Uterus (tissue), 4 donors: ENCODE results near the gene CCSER2. TPM values are rescaled to one million over a fixed set of nuclear protein-coding genes. Genes with fewer than 3 reads are reported as not detected.

ENCODE experiments used
- DNase-seq, 2 donors: peaks; one replicate each; pipeline ENCODE4 v3.0.0-alpha.2; 2019 to 2020
- H3K27ac ChIP-seq, 2 donors: fragments of 200-600 bp; sonication (generic); 1 replicate in 1 of 2; 2 replicates in 1 of 2; pipeline ENCODE4 v1.5.1; 2016 to 2018
- H3K27me3 ChIP-seq, 2 donors: fragments of 200-600 bp; sonication (generic); one replicate each; pipeline ENCODE4 v1.5.1; 2018 to 2019; ENCODE audit warnings: control low read depth in 1 of 2
- H3K36me3 ChIP-seq, 2 donors: fragments of 200-600 bp; sonication (generic); one replicate each; pipeline ENCODE4 v1.5.1; 2019; ENCODE audit warnings: control low read depth in 1 of 2
- H3K4me1 ChIP-seq, 2 donors: fragments of 200-600 bp; sonication (generic); one replicate each; pipeline ENCODE4 v1.5.1; 2018 to 2019; ENCODE audit warnings: control low read depth in 1 of 2
- H3K4me3 ChIP-seq, 2 donors: fragments of 200-600 bp; sonication (generic); 1 replicate in 1 of 2; 2 replicates in 1 of 2; pipeline ENCODE4 v1.5.1; 2018 to 2019; ENCODE audit warnings: mild to moderate bottlenecking in 1 of 2
- H3K9me3 ChIP-seq, 2 donors: fragments of 200-600 bp; sonication (generic); one replicate each; pipeline ENCODE4 v1.5.1; 2019; ENCODE audit warnings: control low read depth in 1 of 2
- CTCF ChIP-seq, 4 experiments: fragments of 200-600 bp in 2 of 4; fragments of 450-650 bp in 2 of 4; sonication (generic) in 2 of 4; IDR thresholded peaks; one replicate each; pipeline ENCODE4 v1.5.1; 2016 to 2019; ENCODE audit warnings: antibody characterized with exemption in 4 of 4, mild to moderate bottlenecking in 2 of 4, moderate library complexity in 1 of 4
- POLR2A ChIP-seq, 2 donors: fragments of 450-650 bp; IDR thresholded peaks; one replicate each; pipeline ENCODE4 v1.6.1; 2016; ENCODE audit warnings: antibody characterized with exemption in 2 of 2, mild to moderate bottlenecking in 1 of 2, moderate library complexity in 1 of 2
- intact Hi-C: fragments of 100-400 bp; cut with DNase I; formaldehyde crosslinking; loops from one replicate; pipeline ENCODE4 v1.15.1; 2023; ENCODE audit warnings: low total_unique reads
- total RNA-seq, 4 donors: library from RNA; depleted of rRNA in 3 of 4; stranded (reverse); fragments of >200 nt in 3 of 4; gene quantifications; one replicate each; pipeline versions ENCODE4 v1.1.0 to v1.2.4, GENCODE V29; 2014 to 2023
- donor health status: DM: yes; HTN: yes; CAD: no.

The CCSER2 gene
- total RNA-seq, 4 donors from 2014 or later = 40.5 to 112 (median 54.0) TPM

- H3K4me1 ChIP-seq = no peaks in the 10 kb centered on the region
- no peaks in the 10 kb centered on the region for H3K36me3 ChIP-seq
- H3K27me3 ChIP-seq = no peaks in the 10 kb centered on the region
- H3K9me3 ChIP-seq = no peaks in the 10 kb centered on the region
- no peak overlapping the region for H3K4me3 ChIP-seq
- TF ChIP-seq POLR2A (IDR thresholded peaks at IDR 0.05) (no peak), CTCF (IDR thresholded peaks at IDR 0.05) (no peak)
- H3K27ac ChIP-seq = no peak overlapping the region
- intact Hi-C loops = no loop called here
- no peak for DNase-seq
These were observed 211.7 kb downstream of the CCSER2 start for GRCh38 chr10:84540022-84540616.

GRCh38 chr10:84540617-84541288, 212.4 kb downstream of the CCSER2 start:
- H3K36me3 ChIP-seq = no peaks in the 10 kb centered on the region

GRCh38 chr10:84541289-84541637, 212.9 kb downstream of the CCSER2 start:
- Histone ChIP-seq H3K4me1 (no peaks in the 10 kb centered on the region), H3K27me3 (no peaks in the 10 kb centered on the region), H3K27ac (no peak overlapping the region), H3K36me3 (no peaks in the 10 kb centered on the region), H3K9me3 (no peaks in the 10 kb centered on the region), H3K4me3 (no peak overlapping the region)
- no peak for DNase-seq
- TF ChIP-seq POLR2A (IDR thresholded peaks at IDR 0.05) = no peak
- no peak for TF ChIP-seq CTCF (IDR thresholded peaks at IDR 0.05)
- intact Hi-C loops = no loop called here

More at GRCh38 chr10:84540617-84541288, 212.4 kb downstream of the CCSER2 start:
- H3K27me3 ChIP-seq = no peaks in the 10 kb centered on the region
- H3K27ac ChIP-seq = no peak overlapping the region
- H3K4me1 ChIP-seq = no peaks in the 10 kb centered on the region
- TF ChIP-seq POLR2A (IDR thresholded peaks at IDR 0.05) = no peak
- peak; percentile 66 to 81 (median 71) for TF ChIP-seq CTCF (IDR thresholded peaks at IDR 0.05)
- H3K4me3 ChIP-seq = peak overlapping the region; percentile 16 to 26
- DNase-seq = peak; percentile 24 to 54
- no peaks in the 10 kb centered on the region for H3K9me3 ChIP-seq
- intact Hi-C loops = no loop called here

GRCh38 chr10:84542522-84543490, 214.4 kb downstream of the CCSER2 start:
- intact Hi-C loops = no loop called here
- H3K27ac ChIP-seq = no peak overlapping the region
- no peak overlapping the region for H3K4me3 ChIP-seq
- TF ChIP-seq CTCF (IDR thresholded peaks at IDR 0.05) (no peak), POLR2A (IDR thresholded peaks at IDR 0.05) (no peak)
- no peaks in the 10 kb centered on the region for H3K4me1 ChIP-seq
- no peaks in the 10 kb centered on the region for H3K27me3 ChIP-seq
- no peaks in the 10 kb centered on the region for H3K36me3 ChIP-seq
- DNase-seq = no peak
- H3K9me3 ChIP-seq = no peaks in the 10 kb centered on the region
